HG03342 (cell line): ENCODE results near the gene PRELID3B.

ENCODE experiments used
- ATAC-seq: cut with Tn5 transposase; IDR thresholded peaks from one replicate; pipeline ENCODE4 v1.9.1; 2021; ENCODE audit warnings: mild to moderate bottlenecking, moderate library complexity; ENCODE audit not compliant: unreplicated experiment

Gene PRELID3B

GRCh38 chr20:59042151-59042795, at the start of gene PRELID3B:
Gene PRELID3B, minus strand, starts transcription at chr20:59042786. Its CDS starts 56 bp downstream, at chr20:59042730.
- peak; percentile 23 for ATAC-seq

- ATAC-seq, result no peak
Observed at GRCh38 chr20:59087829-59088433, 45.3 kb upstream of the PRELID3B start.

GRCh38 chr20:59086923-59087322, 44.3 kb upstream of the PRELID3B start:
- no peak for ATAC-seq

GRCh38 chr20:59084041-59084850, 41.7 kb upstream of the PRELID3B start:
- no peak for ATAC-seq

GRCh38 chr20:59082981-59083380, 40.4 kb upstream of the PRELID3B start:
- ATAC-seq, result no peak

GRCh38 chr20:59082077-59082740, 39.6 kb upstream of the PRELID3B start:
- no peak for ATAC-seq

- ATAC-seq, result no peak
Observed at GRCh38 chr20:59081036-59081435, 38.5 kb upstream of the PRELID3B start.

- ATAC-seq, result no peak
Observed at GRCh38 chr20:59078231-59078630, 35.6 kb upstream of the PRELID3B start.

- ATAC-seq, result no peak
Observed at GRCh38 chr20:59077705-59078104, 35.1 kb upstream of the PRELID3B start.

GRCh38 chr20:59075934-59076508, 33.4 kb upstream of the PRELID3B start:
- no peak for ATAC-seq

GRCh38 chr20:59074456-59074855, 31.9 kb upstream of the PRELID3B start:
- ATAC-seq, result no peak

- ATAC-seq, result no peak
Observed at GRCh38 chr20:59073582-59073981, 31.0 kb upstream of the PRELID3B start.

- peak; percentile 74 for ATAC-seq
Observed at GRCh38 chr20:59071216-59071615, 28.6 kb upstream of the PRELID3B start.

GRCh38 chr20:59069026-59069425, 26.4 kb upstream of the PRELID3B start:
- no peak for ATAC-seq

- no peak for ATAC-seq
Observed at GRCh38 chr20:59068534-59068933, 25.9 kb upstream of the PRELID3B start.

GRCh38 chr20:59064214-59064722, 21.7 kb upstream of the PRELID3B start:
- ATAC-seq, result no peak

GRCh38 chr20:59063358-59064213, 21.0 kb upstream of the PRELID3B start:
- no peak for ATAC-seq

GRCh38 chr20:59062081-59062480, 19.5 kb upstream of the PRELID3B start:
- no peak for ATAC-seq

GRCh38 chr20:59055302-59055701, 12.7 kb upstream of the PRELID3B start:
- ATAC-seq, result no peak

- ATAC-seq, result no peak
Observed at GRCh38 chr20:59051666-59052185, 9.1 kb upstream of the PRELID3B start.
